Astrocyte (in vitro differentiated cells and primary cell): ENCODE results near the gene PRMT9. TPM values are rescaled to one million over a fixed set of nuclear protein-coding genes. Genes with fewer than 3 reads are reported as not detected.

Experiments used
- DNase-seq: peaks from one replicate; pipeline ENCODE4 v3.0.0-alpha.2; 2010; ENCODE audit warnings: low read depth
- FAIRE-seq: peaks from 2 replicates; lab custom pipeline; 2011; peaks lifted over from hg19 to GRCh38; lab: Jason Lieb, UNC
- H2AFZ ChIP-seq: 2 replicates; pipeline ENCODE4 v1.6.0; 2012; ENCODE audit warnings: low read depth, low read length, inconsistent platforms
- H3K27ac ChIP-seq: 2 replicates; pipeline ENCODE4 v1.5.1; 2011; ENCODE audit warnings: low read depth, low read length, inconsistent platforms
- H3K27me3 ChIP-seq: 2 replicates; pipeline ENCODE4 v1.6.0; 2011; ENCODE audit warnings: low read length, inconsistent platforms; ENCODE audit not compliant: insufficient read depth
- H3K36me3 ChIP-seq: 2 replicates; pipeline ENCODE4 v1.5.1; 2011; ENCODE audit warnings: low read length, inconsistent platforms; ENCODE audit not compliant: insufficient read depth
- H3K4me1 ChIP-seq: 2 replicates; pipeline ENCODE4 v1.5.1; 2011; ENCODE audit warnings: low read length, inconsistent platforms; ENCODE audit not compliant: insufficient read depth
- H3K4me2 ChIP-seq: 2 replicates; pipeline ENCODE4 v1.6.0; 2012; ENCODE audit warnings: low read length, inconsistent platforms
- H3K4me3 ChIP-seq: 2 replicates; pipeline ENCODE4 v1.5.1; 2011; ENCODE audit warnings: low read depth, mild to moderate bottlenecking, low read length, inconsistent platforms; ENCODE audit not compliant: insufficient read depth
- H3K79me2 ChIP-seq: 2 replicates; pipeline ENCODE4 v1.6.0; 2012; ENCODE audit warnings: mild to moderate bottlenecking, low read length, inconsistent platforms; ENCODE audit not compliant: insufficient read depth
- H3K9ac ChIP-seq: 2 replicates; pipeline ENCODE4 v1.6.0; 2012; ENCODE audit warnings: mild to moderate bottlenecking, low read length, inconsistent platforms
- H3K9me3 ChIP-seq: 2 replicates; pipeline ENCODE4 v1.5.1; 2012; ENCODE audit warnings: low read depth, mild to moderate bottlenecking, low read length, inconsistent platforms; ENCODE audit not compliant: insufficient read depth
- H4K20me1 ChIP-seq: 2 replicates; pipeline ENCODE4 v1.6.0; 2012; ENCODE audit warnings: low read length, inconsistent platforms; ENCODE audit not compliant: insufficient read depth
- H3K27ac Mint-ChIP-seq: one replicate; pipeline ENCODE4 v1.8.0; 2021; ENCODE audit warnings: mild to moderate bottlenecking, mixed read lengths; ENCODE audit not compliant: unreplicated experiment
- H3K27me3 Mint-ChIP-seq: one replicate; pipeline ENCODE4 v1.8.0; 2021; ENCODE audit warnings: low read depth, mixed read lengths; ENCODE audit not compliant: unreplicated experiment
- H3K36me3 Mint-ChIP-seq: one replicate; pipeline ENCODE4 v1.8.0; 2021; ENCODE audit warnings: low read depth, mixed read lengths; ENCODE audit not compliant: unreplicated experiment
- H3K4me1 Mint-ChIP-seq: one replicate; pipeline ENCODE4 v1.8.0; 2021; ENCODE audit warnings: low read depth, mixed read lengths; ENCODE audit not compliant: unreplicated experiment
- H3K4me3 Mint-ChIP-seq: one replicate; pipeline ENCODE4 v1.8.0; 2021; ENCODE audit warnings: mild to moderate bottlenecking, moderate library complexity, mixed read lengths; ENCODE audit not compliant: unreplicated experiment
- H3K9me3 Mint-ChIP-seq: one replicate; pipeline ENCODE4 v1.8.0; 2021; ENCODE audit warnings: mild to moderate bottlenecking, mixed read lengths; ENCODE audit not compliant: unreplicated experiment
- EZH2 ChIP-seq: IDR thresholded peaks from 2 replicates; pipeline ENCODE4 v1.6.1; 2012; ENCODE audit warnings: mild to moderate bottlenecking, low read length, inconsistent platforms; ENCODE audit not compliant: insufficient read depth
- total RNA-seq: library from RNA; stranded (reverse); gene quantifications from 2 replicates; pipeline ENCODE4 v1.2.1, GENCODE V29; 2021
- TF ChIP-seq, protein P1 (sequence below): IDR thresholded peaks from 2 replicates; pipeline ENCODE4 v1.5.1; 2011; ENCODE audit warnings: low read depth, mild to moderate bottlenecking, inconsistent platforms, low read length, moderate library complexity; ENCODE audit not compliant: insufficient read depth

The PRMT9 gene
- total RNA-seq, 1 donor from 2014 or later: 8.4 TPM

- H3K27me3 ChIP-seq: no peaks in the 10 kb centered on the region
- peaks cover 8% of the 10 kb centered on the region for H4K20me1 ChIP-seq
- H3K27ac Mint-ChIP-seq: no peak overlapping the region
- H3K9ac ChIP-seq: no peak overlapping the region
- peaks cover 3% of the 10 kb centered on the region for H3K4me1 Mint-ChIP-seq
- H3K9me3 ChIP-seq: no peaks in the 10 kb centered on the region
- H3K4me3 Mint-ChIP-seq: no peak overlapping the region
- H3K36me3 ChIP-seq: no peaks in the 10 kb centered on the region
- no peak overlapping the region for H2AFZ ChIP-seq
- H3K9me3 Mint-ChIP-seq: no peaks in the 10 kb centered on the region
- no peak overlapping the region for H3K4me2 ChIP-seq
- peaks cover 52% of the 10 kb centered on the region for H3K79me2 ChIP-seq
- H3K27ac ChIP-seq: peak overlapping the region; percentile 22
- no peak for DNase-seq
- no peaks in the 10 kb centered on the region for H3K27me3 Mint-ChIP-seq
- no peak for FAIRE-seq
- H3K36me3 Mint-ChIP-seq: peaks cover 4% of the 10 kb centered on the region
- no peak for TF ChIP-seq EZH2
- TF ChIP-seq, protein P1, sequence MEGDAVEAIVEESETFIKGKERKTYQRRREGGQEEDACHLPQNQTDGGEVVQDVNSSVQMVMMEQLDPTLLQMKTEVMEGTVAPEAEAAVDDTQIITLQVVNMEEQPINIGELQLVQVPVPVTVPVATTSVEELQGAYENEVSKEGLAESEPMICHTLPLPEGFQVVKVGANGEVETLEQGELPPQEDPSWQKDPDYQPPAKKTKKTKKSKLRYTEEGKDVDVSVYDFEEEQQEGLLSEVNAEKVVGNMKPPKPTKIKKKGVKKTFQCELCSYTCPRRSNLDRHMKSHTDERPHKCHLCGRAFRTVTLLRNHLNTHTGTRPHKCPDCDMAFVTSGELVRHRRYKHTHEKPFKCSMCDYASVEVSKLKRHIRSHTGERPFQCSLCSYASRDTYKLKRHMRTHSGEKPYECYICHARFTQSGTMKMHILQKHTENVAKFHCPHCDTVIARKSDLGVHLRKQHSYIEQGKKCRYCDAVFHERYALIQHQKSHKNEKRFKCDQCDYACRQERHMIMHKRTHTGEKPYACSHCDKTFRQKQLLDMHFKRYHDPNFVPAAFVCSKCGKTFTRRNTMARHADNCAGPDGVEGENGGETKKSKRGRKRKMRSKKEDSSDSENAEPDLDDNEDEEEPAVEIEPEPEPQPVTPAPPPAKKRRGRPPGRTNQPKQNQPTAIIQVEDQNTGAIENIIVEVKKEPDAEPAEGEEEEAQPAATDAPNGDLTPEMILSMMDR: no peak
- H3K4me1 ChIP-seq: no peaks in the 10 kb centered on the region
- H3K4me3 ChIP-seq: no peak overlapping the region
Observed at GRCh38 chr4:147678796-147679549, 5.0 kb downstream of the PRMT9 start.

- Histone ChIP-seq H3K4me3 (no peak overlapping the region), H3K36me3 (no peaks in the 10 kb centered on the region), H3K27ac (peak overlapping the region; percentile 22), H3K9me3 (no peaks in the 10 kb centered on the region), H3K9ac (no peak overlapping the region), H3K79me2 (peaks cover 47% of the 10 kb centered on the region), H3K4me1 (no peaks in the 10 kb centered on the region), H3K27me3 (no peaks in the 10 kb centered on the region), H4K20me1 (peaks cover 8% of the 10 kb centered on the region), H3K4me2 (no peak overlapping the region), H2AFZ (peak overlapping the region; percentile 11)
- H3K4me1 Mint-ChIP-seq: peaks cover 3% of the 10 kb centered on the region
- peak; percentile 51 for DNase-seq
- H3K9me3 Mint-ChIP-seq: no peaks in the 10 kb centered on the region
- peaks cover 5% of the 10 kb centered on the region for H3K36me3 Mint-ChIP-seq
- FAIRE-seq: no peak
- no peaks in the 10 kb centered on the region for H3K27me3 Mint-ChIP-seq
- no peak overlapping the region for H3K4me3 Mint-ChIP-seq
- TF ChIP-seq, protein P1: no peak
- TF ChIP-seq EZH2: no peak
- H3K27ac Mint-ChIP-seq: no peak overlapping the region
Observed at GRCh38 chr4:147678106-147678505, 5.9 kb downstream of the PRMT9 start.

GRCh38 chr4:147674496-147674895 is 9.5 kb downstream of the PRMT9 start:
- H3K4me1 Mint-ChIP-seq: no peaks in the 10 kb centered on the region
- no peak overlapping the region for H3K27ac Mint-ChIP-seq
- no peak overlapping the region for H2AFZ ChIP-seq
- FAIRE-seq (no peak), DNase-seq (no peak)
- TF ChIP-seq, protein P1: no peak
- TF ChIP-seq EZH2: no peak
- no peak overlapping the region for H3K4me2 ChIP-seq
- no peak overlapping the region for H3K4me3 ChIP-seq
- no peak overlapping the region for H3K27ac ChIP-seq
- H3K36me3 Mint-ChIP-seq: peaks cover 6% of the 10 kb centered on the region
- no peaks in the 10 kb centered on the region for H3K9me3 ChIP-seq
- H3K9ac ChIP-seq: no peak overlapping the region
- no peaks in the 10 kb centered on the region for H3K27me3 Mint-ChIP-seq
- no peaks in the 10 kb centered on the region for H3K4me1 ChIP-seq
- no peaks in the 10 kb centered on the region for H3K36me3 ChIP-seq
- H3K9me3 Mint-ChIP-seq: no peaks in the 10 kb centered on the region
- H3K27me3 ChIP-seq: no peaks in the 10 kb centered on the region
- peaks cover 8% of the 10 kb centered on the region for H4K20me1 ChIP-seq
- H3K79me2 ChIP-seq: peaks cover 13% of the 10 kb centered on the region
- no peak overlapping the region for H3K4me3 Mint-ChIP-seq
